DOHH2 (cell line): ENCODE results near the gene KCNG4.

Source experiments
- H3F3A ChIP-seq: fragments of 200-600 bp; sonication (generic), shearing (Covaris generic); 2 replicates; pipeline ENCODE4 v1.6.0; 2016; ENCODE audit warnings: antibody characterized with exemption, mild to moderate bottlenecking; ENCODE audit not compliant: control insufficient read depth, insufficient read depth
- H3K27ac ChIP-seq: fragments of 200-600 bp; sonication (generic); 2 replicates; pipeline ENCODE4 v1.5.1; 2014; ENCODE audit warnings: low read depth, mild to moderate bottlenecking, low read length, moderate library complexity
- H3K27me3 ChIP-seq: fragments of 200-600 bp; sonication (generic); 2 replicates; pipeline ENCODE4 v1.6.1; 2014; ENCODE audit warnings: mild to moderate bottlenecking, low read length, mixed read lengths; ENCODE audit not compliant: control insufficient read depth
- H3K36me3 ChIP-seq: fragments of 200-600 bp; sonication (generic); 2 replicates; pipeline ENCODE4 v1.6.1; 2014; ENCODE audit warnings: mild to moderate bottlenecking, low read length, moderate library complexity, mixed read lengths; ENCODE audit not compliant: control insufficient read depth
- H3K4me1 ChIP-seq: fragments of 200-600 bp; sonication (generic); 2 replicates; pipeline ENCODE4 v1.6.1; 2014; ENCODE audit warnings: mild to moderate bottlenecking, low read length, mixed read lengths; ENCODE audit not compliant: control insufficient read depth
- H3K4me2 ChIP-seq: fragments of 200-600 bp; sonication (generic); 2 replicates; pipeline ENCODE4 v1.6.0; 2014; ENCODE audit warnings: mild to moderate bottlenecking, low read length, moderate library complexity
- H3K4me3 ChIP-seq: fragments of 200-600 bp; sonication (generic); 2 replicates; pipeline ENCODE4 v1.5.1; 2014; ENCODE audit warnings: mild to moderate bottlenecking, low read length, mixed read lengths
- H3K79me2 ChIP-seq: fragments of 200-600 bp; sonication (generic); 2 replicates; pipeline ENCODE4 v1.6.1; 2014; ENCODE audit warnings: mild to moderate bottlenecking, low read length, mixed read lengths; ENCODE audit not compliant: control insufficient read depth
- H3K9me2 ChIP-seq: fragments of 200-600 bp; sonication (generic); replicated peaks from 2 replicates; pipeline ENCODE4 v1.6.1; 2014; ENCODE audit warnings: mild to moderate bottlenecking, low read length, mixed read lengths; ENCODE audit not compliant: control insufficient read depth
- H3K9me3 ChIP-seq: fragments of 200-600 bp; sonication (generic); 2 replicates; pipeline ENCODE4 v1.6.1; 2014; ENCODE audit warnings: antibody characterized with exemption, low read length, mixed read lengths; ENCODE audit not compliant: control insufficient read depth, insufficient read depth
- H4K20me1 ChIP-seq: fragments of 200-600 bp; sonication (generic); 2 replicates; pipeline ENCODE4 v1.6.0; 2014; ENCODE audit warnings: low read depth, mild to moderate bottlenecking, antibody characterized with exemption, low read length, moderate library complexity; ENCODE audit not compliant: control insufficient read depth, insufficient read depth
- CTCF ChIP-seq: fragments of 200-600 bp; sonication (generic); IDR thresholded peaks from one replicate; pipeline ENCODE4 v1.5.1; 2014; ENCODE audit warnings: antibody characterized with exemption, mild to moderate bottlenecking, low read depth, low read length; ENCODE audit not compliant: poor library complexity, severe bottlenecking
- EZH2phosphoT487 ChIP-seq: fragments of 200-600 bp; sonication (generic); IDR thresholded peaks from 2 replicates; pipeline ENCODE4 v1.6.1; 2017; ENCODE audit warnings: borderline replicate concordance, mild to moderate bottlenecking, antibody characterized with exemption, low read length, moderate library complexity, mixed read lengths

Gene KCNG4

DNA sequence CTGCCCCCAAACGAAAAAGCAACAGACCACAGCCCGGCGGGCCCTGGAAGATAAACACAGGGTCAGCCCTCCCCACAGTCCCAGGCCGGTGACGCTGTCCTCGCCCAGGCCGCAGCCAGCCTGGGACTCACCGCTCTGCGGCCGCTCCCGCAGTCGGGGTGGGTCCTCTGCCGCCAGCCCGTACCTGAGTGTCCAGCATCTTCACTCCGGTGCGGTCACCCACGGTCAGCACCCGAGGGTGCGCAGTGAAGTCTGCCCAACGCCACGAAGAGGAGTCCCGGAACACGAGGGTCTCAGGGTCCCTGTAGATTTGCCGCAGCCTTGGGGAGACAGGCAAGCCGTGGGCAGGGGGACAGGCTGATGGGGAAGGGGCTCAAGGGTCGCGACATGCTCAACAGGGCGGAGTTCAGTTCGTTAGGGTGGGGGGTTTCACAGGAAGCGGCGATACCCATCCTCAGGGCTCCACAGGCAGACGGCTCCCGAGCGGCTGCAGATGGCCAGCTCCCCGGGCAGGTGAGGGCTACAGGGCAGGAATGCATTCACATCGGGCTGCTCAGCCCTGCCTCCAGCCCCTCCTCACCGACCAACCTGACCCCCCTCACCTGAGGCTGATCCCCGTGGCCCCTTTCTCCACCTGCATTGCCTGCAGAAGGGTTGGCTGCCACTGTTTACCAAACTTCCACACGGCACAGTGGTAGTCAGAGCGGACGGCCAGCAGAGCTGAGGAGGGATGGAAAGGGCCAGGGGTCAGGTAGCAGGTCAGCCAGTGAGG lies 58.5 kb downstream of the KCNG4 start:
- no peaks in the 10 kb centered on the region for H3K9me3 ChIP-seq
- H3K4me2 ChIP-seq: no peak overlapping the region
- H3K36me3 ChIP-seq: peaks cover 65% of the 10 kb centered on the region
- H3K9me2 ChIP-seq: no peaks in the 10 kb centered on the region
- peaks cover 38% of the 10 kb centered on the region for H3K79me2 ChIP-seq
- H3K4me3 ChIP-seq: no peak overlapping the region
- H3K27ac ChIP-seq: no peak overlapping the region
- H3F3A ChIP-seq: no peaks in the 10 kb centered on the region
- H4K20me1 ChIP-seq: no peaks in the 10 kb centered on the region
- no peaks in the 10 kb centered on the region for H3K27me3 ChIP-seq
- TF ChIP-seq EZH2phosphoT487 (no peak), CTCF (no peak)
- peaks cover 12% of the 10 kb centered on the region for H3K4me1 ChIP-seq

DNA sequence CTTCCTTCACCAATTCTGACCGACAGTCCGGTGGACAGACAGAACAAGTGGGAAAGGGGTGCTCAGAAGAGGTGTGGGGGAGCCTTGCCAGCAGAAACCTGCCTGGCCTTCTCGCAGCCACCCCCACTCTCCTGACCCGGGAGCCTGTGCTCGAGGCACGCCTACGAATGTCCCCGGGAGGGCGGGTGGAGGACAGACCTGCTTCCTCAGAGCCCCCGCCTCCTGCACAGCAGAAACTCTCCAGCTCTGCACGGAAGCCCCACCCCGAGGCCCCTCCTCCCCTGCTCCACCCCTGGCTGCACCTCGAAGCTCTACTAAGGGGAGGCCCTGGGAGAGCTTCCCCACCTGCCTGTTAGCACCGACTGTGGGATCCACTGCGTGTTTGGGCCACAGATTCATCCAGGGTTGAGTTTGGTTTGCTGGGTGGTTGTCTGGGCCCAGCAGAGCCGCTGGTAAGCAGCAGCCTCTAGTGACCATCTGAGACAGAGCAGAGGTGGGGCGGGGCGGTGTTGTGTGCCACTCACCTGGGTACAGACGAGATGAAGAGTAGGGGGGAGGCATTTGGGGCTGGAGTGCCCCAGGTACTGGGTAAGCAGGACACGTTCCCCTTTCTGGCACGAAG lies 59.2 kb downstream of the KCNG4 start:
- Histone ChIP-seq H3K36me3 (peaks cover 65% of the 10 kb centered on the region), H3F3A (no peaks in the 10 kb centered on the region), H3K4me1 (peaks cover 7% of the 10 kb centered on the region), H3K27me3 (no peaks in the 10 kb centered on the region), H3K4me2 (no peak overlapping the region), H3K9me3 (no peaks in the 10 kb centered on the region), H3K4me3 (no peak overlapping the region), H4K20me1 (no peaks in the 10 kb centered on the region), H3K79me2 (peaks cover 30% of the 10 kb centered on the region), H3K27ac (no peak overlapping the region), H3K9me2 (no peaks in the 10 kb centered on the region)
- TF ChIP-seq CTCF: no peak
- TF ChIP-seq EZH2phosphoT487: no peak

- Histone ChIP-seq H3K9me2 (no peaks in the 10 kb centered on the region), H3K9me3 (no peaks in the 10 kb centered on the region), H3K79me2 (peaks cover 22% of the 10 kb centered on the region), H3K4me2 (no peak overlapping the region), H3K4me3 (no peak overlapping the region), H3F3A (no peaks in the 10 kb centered on the region), H3K27ac (no peak overlapping the region), H4K20me1 (no peaks in the 10 kb centered on the region), H3K4me1 (no peaks in the 10 kb centered on the region), H3K27me3 (no peaks in the 10 kb centered on the region), H3K36me3 (peaks cover 59% of the 10 kb centered on the region)
- no peak for TF ChIP-seq CTCF
- TF ChIP-seq EZH2phosphoT487: no peak
These were observed 60.0 kb downstream of the KCNG4 start for GRCh38 chr16:84179612-84180320.
